Activated CD8-positive, alpha-beta memory T cell treated with anti-CD3 and anti-CD28 coated beads, Interleukin-2, amount 50 U/mL, for 1 hour (primary cell): ENCODE results near the gene CST7.

Experiments
- DNase-seq: peaks from one replicate; pipeline ENCODE4 v3.0.0-alpha.2; 2020; ENCODE audit errors: extremely low read depth

Gene CST7

GRCh38 chr20:24964506-24964840 lies 15.4 kb downstream of the CST7 start:
- DNase-seq: no peak

- DNase-seq: no peak
Measured at GRCh38 chr20:24965065-24965919, 16.2 kb downstream of the CST7 start.

GRCh38 chr20:24966317-24967012 lies 17.4 kb downstream of the CST7 start:
- DNase-seq: no peak

GRCh38 chr20:24968278-24968800 lies 19.3 kb downstream of the CST7 start:
- no peak for DNase-seq

- no peak for DNase-seq
Measured at GRCh38 chr20:24969186-24970029, 20.3 kb downstream of the CST7 start.

- no peak for DNase-seq
Measured at GRCh38 chr20:24970030-24970553, 21.0 kb downstream of the CST7 start.

GRCh38 chr20:24970754-24971153 lies 21.7 kb downstream of the CST7 start:
- DNase-seq: no peak

GRCh38 chr20:24971376-24972101 lies 22.5 kb downstream of the CST7 start:
- DNase-seq: no peak

GRCh38 chr20:24972341-24972740 lies 23.3 kb downstream of the CST7 start:
- no peak for DNase-seq

- DNase-seq: no peak
Measured at GRCh38 chr20:24977336-24977735, 28.3 kb downstream of the CST7 start.

GRCh38 chr20:24977797-24978196 lies 28.7 kb downstream of the CST7 start:
- DNase-seq: no peak

GRCh38 chr20:24978513-24978912 lies 29.4 kb downstream of the CST7 start:
- no peak for DNase-seq

GRCh38 chr20:24979036-24979960 lies 30.2 kb downstream of the CST7 start:
- no peak for DNase-seq

- DNase-seq: no peak
Measured at GRCh38 chr20:24980291-24981053, 31.4 kb downstream of the CST7 start.

- no peak for DNase-seq
Measured at GRCh38 chr20:24981282-24981681, 32.2 kb downstream of the CST7 start.

- no peak for DNase-seq
Measured at GRCh38 chr20:24981790-24982189, 32.7 kb downstream of the CST7 start.

- no peak for DNase-seq
Measured at GRCh38 chr20:24983896-24984295, 34.8 kb downstream of the CST7 start.

- no peak for DNase-seq
Measured at GRCh38 chr20:24984961-24985640, 36.0 kb downstream of the CST7 start.

- DNase-seq: no peak
Measured at GRCh38 chr20:24985802-24986201, 36.7 kb downstream of the CST7 start.
